Cardiac muscle cell (in vitro differentiated cells and primary cell): ENCODE measurements around the gene ANKRD40. TPM values are rescaled to one million over a fixed set of nuclear protein-coding genes. Genes with fewer than 3 reads are reported as not detected.
"Not testable (repeated sequence)": the region's sequence is repeated elsewhere in the genome, so short reads cannot be mapped to it uniquely, and the experiment has no call there.

Source experiments
- DNase-seq, 2 donors: peaks; one replicate each; pipeline versions ENCODE4 v3.0.0 to v3.0.0-alpha.2; 2010 to 2017; ENCODE audit warnings: low read depth in 1 of 2, low spot score in 1 of 2
- H3K27ac ChIP-seq: fragments of 200-600 bp; sonication (generic); 2 replicates; pipeline ENCODE4 v1.5.1; 2016
- H3K27me3 ChIP-seq: fragments of 200-600 bp; sonication (generic); 2 replicates; pipeline ENCODE4 v1.6.0; 2016; ENCODE audit warnings: control low read depth
- H3K36me3 ChIP-seq: fragments of 200-600 bp; sonication (generic); 2 replicates; pipeline ENCODE4 v1.5.1; 2016; ENCODE audit warnings: control low read depth
- H3K4me1 ChIP-seq: fragments of 200-600 bp; sonication (generic); 2 replicates; pipeline ENCODE4 v1.8.1; 2017; ENCODE audit warnings: low read depth, mild to moderate bottlenecking, mixed run types
- H3K4me3 ChIP-seq: fragments of 200-600 bp; sonication (generic); 2 replicates; pipeline ENCODE4 v1.5.1; 2016; ENCODE audit warnings: mild to moderate bottlenecking
- H3K9me3 ChIP-seq: fragments of 200-600 bp; sonication (generic); 2 replicates; pipeline ENCODE4 v1.5.1; 2017; ENCODE audit warnings: low read depth, mild to moderate bottlenecking, control low read depth
- CTCF ChIP-seq: IDR thresholded peaks from 2 replicates; pipeline ENCODE4 v1.5.1; 2012; ENCODE audit warnings: low read depth, mild to moderate bottlenecking, low read length
- polyA plus RNA-seq: library from polyadenylated mRNA; unstranded; fragments of >200 nt; fragmentation: Nextera tagmentation; extraction: Ambion mirVana; gene quantifications from 2 replicates; pipeline ENCODE4 v1.2.1, GENCODE V29; 2016
- total RNA-seq: library from RNA; depleted of rRNA; stranded (reverse); fragments of >200 nt; gene quantifications from 2 replicates; pipeline ENCODE4 v1.2.3, GENCODE V29; 2016

ANKRD40 gene
- total and polyA plus RNA-seq, 2 experiments from 2014 or later: 12.3 to 23.6 TPM

- Histone ChIP-seq H3K4me1 (peaks cover 46% of the 10 kb centered on the region), H3K36me3 (no peaks in the 10 kb centered on the region), H3K4me3 (no peak overlapping the region), H3K27ac (no peak overlapping the region), H3K27me3 (no peaks in the 10 kb centered on the region), H3K9me3 (no peaks in the 10 kb centered on the region)
- TF ChIP-seq CTCF: no peak
- DNase-seq: no peak
Measured at GRCh38 chr17:50725769-50726655, 18.3 kb upstream of the ANKRD40 start.

DNA sequence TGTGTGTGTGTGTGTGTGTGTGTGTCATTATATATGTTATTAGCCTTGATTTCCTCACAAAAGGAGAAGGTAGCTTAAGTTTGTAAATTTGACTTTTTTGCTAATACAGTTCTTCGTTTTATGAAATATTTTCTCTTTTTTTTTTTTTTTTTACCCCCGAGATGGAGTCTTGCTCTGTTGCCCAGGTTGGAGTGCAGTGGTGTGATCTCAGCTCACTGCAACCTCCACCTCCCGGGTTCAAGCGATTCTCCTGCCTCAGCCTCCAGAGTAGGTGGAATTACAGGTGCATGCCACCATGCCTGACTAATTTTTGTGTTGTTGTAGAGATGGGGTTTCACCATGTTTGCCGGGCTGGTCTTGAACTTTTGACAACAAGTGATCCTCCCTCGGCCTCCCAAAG, 16.9 kb upstream of the ANKRD40 start:
- H3K9me3 ChIP-seq, DNase-seq, H3K36me3 ChIP-seq: not testable (repeated sequence)

GRCh38 chr17:50722746-50723145, 15.0 kb upstream of the ANKRD40 start:
- Histone ChIP-seq H3K4me3 (no peak overlapping the region), H3K27me3 (no peaks in the 10 kb centered on the region), H3K27ac (no peak overlapping the region), H3K9me3 (no peaks in the 10 kb centered on the region), H3K36me3 (no peaks in the 10 kb centered on the region), H3K4me1 (peaks cover 39% of the 10 kb centered on the region)
- no peak for TF ChIP-seq CTCF
- DNase-seq: no peak

More for the DNA sequence above, 16.9 kb upstream of the ANKRD40 start:
- peaks cover 39% of the 10 kb centered on the region for H3K4me1 ChIP-seq
- not testable (repeated sequence) for H3K27ac ChIP-seq, H3K4me3 ChIP-seq, H3K27me3 ChIP-seq

- Histone ChIP-seq H3K27ac (peak overlapping the region; percentile 13), H3K36me3 (no peaks in the 10 kb centered on the region), H3K27me3 (no peaks in the 10 kb centered on the region), H3K9me3 (no peaks in the 10 kb centered on the region), H3K4me1 (peaks cover 39% of the 10 kb centered on the region), H3K4me3 (peak overlapping the region; percentile 85)
- no peak for DNase-seq
- TF ChIP-seq CTCF: no peak
Measured at GRCh38 chr17:50721194-50722010, 13.7 kb upstream of the ANKRD40 start.

- no peaks in the 10 kb centered on the region for H3K27me3 ChIP-seq
- H3K9me3 ChIP-seq: no peaks in the 10 kb centered on the region
- peaks cover 26% of the 10 kb centered on the region for H3K4me1 ChIP-seq
- H3K36me3 ChIP-seq: no peaks in the 10 kb centered on the region
- peak overlapping the region; percentile 97 for H3K27ac ChIP-seq
- no peak for TF ChIP-seq CTCF
- DNase-seq: no peak
- H3K4me3 ChIP-seq: peak overlapping the region; percentile 85
Measured at GRCh38 chr17:50719924-50720794, 12.4 kb upstream of the ANKRD40 start.
